ENCODE results near the gene TOMM5.
"Not testable (repeated sequence)": the region's sequence is repeated elsewhere in the genome, so short reads cannot be mapped to it uniquely, and the experiment has no call there.

Gene TOMM5

DNA sequence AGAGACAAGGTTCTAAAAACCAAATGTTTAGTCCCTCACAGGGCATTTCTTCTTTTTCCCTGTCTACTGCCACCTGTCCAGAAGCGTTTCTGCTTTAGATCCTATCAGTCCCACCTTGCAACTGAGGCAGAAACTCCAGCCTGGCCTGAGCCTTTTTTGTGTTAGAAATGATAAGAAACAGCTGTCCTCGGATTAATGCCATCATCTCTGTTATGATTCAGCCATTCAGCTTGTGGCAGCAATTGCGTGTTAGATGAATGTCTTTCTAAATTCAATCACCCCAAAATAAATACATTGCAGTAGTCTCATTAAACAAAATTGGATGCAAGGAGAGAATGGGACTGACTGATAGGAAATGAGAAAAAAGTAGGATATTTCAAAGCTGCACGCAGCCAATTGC lies 30.1 kb upstream of the TOMM5 start:
- Mint-ChIP-seq H3K36me3 (ENCODE audit: low read depth) (no peaks in the 10 kb centered on the region), H3K4me1 (ENCODE audit: low read depth) (no peaks in the 10 kb centered on the region), H3K27ac (no peak overlapping the region), H3K4me3 (no peak overlapping the region), H3K9me3 (no peaks in the 10 kb centered on the region), H3K27me3 (peaks cover 2% of the 10 kb centered on the region)
- intact Hi-C loops (cut with micrococcal nuclease) = no loop called here

DNA sequence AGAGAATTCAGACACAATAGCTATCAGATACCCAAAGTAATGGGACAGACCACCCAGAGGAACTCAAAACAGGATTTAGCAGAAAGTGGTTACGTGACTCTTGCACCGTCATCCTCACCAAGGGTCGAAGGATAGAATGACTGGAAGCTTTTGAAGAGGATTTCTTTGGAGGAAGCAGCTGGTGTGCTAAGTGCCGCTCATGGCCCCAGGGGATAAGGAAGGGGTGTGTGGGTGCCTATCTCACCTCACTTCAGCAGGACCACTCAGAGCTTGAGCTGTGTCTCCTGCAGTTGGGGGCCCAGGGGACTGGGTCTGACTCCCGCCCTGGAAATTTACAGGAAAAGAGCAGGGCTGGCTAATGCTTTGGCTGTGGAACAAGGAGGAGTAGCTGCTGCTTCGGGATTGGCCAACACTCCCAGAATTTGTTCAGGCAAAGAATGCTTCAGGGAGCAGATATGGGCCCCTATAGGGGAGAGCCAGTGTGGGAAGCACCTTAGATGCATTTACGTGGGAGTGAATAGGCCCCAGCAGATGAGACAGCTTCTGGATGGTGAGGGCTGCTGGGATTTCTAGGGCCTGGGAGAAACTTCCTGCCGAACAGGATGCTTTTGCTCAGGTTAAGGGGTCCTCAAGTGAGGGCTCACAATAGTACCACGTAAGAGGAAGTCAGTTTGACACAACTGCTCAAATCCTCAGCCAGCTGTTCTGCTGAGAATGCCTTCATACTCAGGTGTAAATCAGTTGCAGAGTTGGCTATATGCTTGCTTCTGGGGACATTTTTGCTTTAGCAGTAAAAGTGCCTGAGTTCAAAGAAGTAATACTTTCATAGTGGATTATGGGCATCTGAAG lies 29.1 kb upstream of the TOMM5 start:
- no peak overlapping the region for H3K27ac Mint-ChIP-seq
- no peak overlapping the region for H3K4me3 Mint-ChIP-seq
- intact Hi-C loops (cut with micrococcal nuclease) = no loop called here
- no peaks in the 10 kb centered on the region for H3K36me3 Mint-ChIP-seq (ENCODE audit: low read depth)
- H3K27me3 Mint-ChIP-seq = peaks cover 2% of the 10 kb centered on the region
- no peaks in the 10 kb centered on the region for H3K4me1 Mint-ChIP-seq (ENCODE audit: low read depth)
- H3K9me3 Mint-ChIP-seq = no peaks in the 10 kb centered on the region

DNA sequence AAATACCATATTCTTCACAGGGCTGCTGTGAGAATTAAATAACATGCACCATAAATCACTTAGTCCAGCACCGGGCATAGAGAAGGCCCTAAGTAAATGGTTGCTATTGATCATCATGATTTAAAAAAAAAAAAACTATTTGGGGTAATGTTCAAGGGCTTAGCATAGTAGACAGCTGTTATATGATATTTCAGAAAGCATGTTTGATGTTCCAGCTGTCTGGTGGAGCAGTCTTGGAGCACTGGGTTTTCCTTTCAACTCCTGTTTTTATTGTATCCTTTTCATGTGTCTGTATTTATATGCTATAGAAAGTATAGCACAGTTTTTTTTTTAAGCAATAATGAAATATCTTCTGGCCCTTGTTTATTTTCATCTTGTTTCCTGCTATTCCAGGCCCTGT lies 28.0 kb upstream of the TOMM5 start:
- H3K4me1 Mint-ChIP-seq (ENCODE audit: low read depth) = no peaks in the 10 kb centered on the region
- H3K27ac Mint-ChIP-seq = no peak overlapping the region
- peaks cover 2% of the 10 kb centered on the region for H3K27me3 Mint-ChIP-seq
- H3K36me3 Mint-ChIP-seq (ENCODE audit: low read depth) = no peaks in the 10 kb centered on the region
- intact Hi-C loops (cut with micrococcal nuclease) = no loop called here
- H3K4me3 Mint-ChIP-seq = no peak overlapping the region
- no peaks in the 10 kb centered on the region for H3K9me3 Mint-ChIP-seq

DNA sequence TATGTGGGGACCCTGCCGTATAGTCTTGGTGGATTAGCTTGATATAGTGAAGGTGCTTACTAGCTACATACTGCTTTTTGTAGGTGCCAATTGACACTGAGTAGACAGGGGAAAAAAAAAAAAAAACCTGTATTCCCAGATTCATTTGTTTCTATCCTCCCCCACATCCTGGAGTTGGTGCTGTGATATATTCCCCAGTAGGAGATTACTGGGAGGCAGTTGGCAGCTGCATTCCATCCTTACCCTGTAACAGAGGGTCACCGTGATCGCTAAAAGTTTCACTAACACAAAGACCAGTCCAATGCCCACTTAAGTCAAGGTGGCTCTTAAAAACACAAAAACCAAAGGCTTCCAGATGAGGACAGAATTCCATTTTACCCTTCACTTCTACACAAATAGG lies 27.4 kb upstream of the TOMM5 start:
- Mint-ChIP-seq H3K9me3 (no peaks in the 10 kb centered on the region), H3K27ac (no peak overlapping the region), H3K4me1 (ENCODE audit: low read depth) (no peaks in the 10 kb centered on the region), H3K27me3 (peaks cover 4% of the 10 kb centered on the region), H3K4me3 (no peak overlapping the region), H3K36me3 (ENCODE audit: low read depth) (no peaks in the 10 kb centered on the region)
- intact Hi-C loops (cut with micrococcal nuclease) = no loop called here

DNA sequence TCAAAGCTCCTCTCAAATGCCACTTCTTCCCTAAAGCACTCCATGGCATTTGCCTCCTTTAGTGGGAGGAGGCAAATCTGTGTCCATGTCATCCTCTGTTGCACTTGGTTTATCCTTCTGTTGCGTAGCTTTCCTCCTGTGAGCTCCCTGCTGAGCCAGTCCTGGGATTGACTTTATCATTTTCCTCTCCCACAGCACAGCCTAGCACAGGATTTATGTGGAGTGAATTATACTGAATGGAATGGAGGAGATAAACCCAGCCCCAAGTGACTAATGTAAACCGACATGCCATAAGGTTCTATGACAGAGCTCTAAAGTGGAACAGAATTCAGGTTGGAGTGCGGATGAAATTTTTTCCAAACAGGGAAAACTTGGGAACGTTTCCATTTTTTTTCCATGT lies 26.4 kb upstream of the TOMM5 start:
- Mint-ChIP-seq H3K4me1 (ENCODE audit: low read depth) (no peaks in the 10 kb centered on the region), H3K27ac (no peak overlapping the region), H3K36me3 (ENCODE audit: low read depth) (no peaks in the 10 kb centered on the region), H3K9me3 (no peaks in the 10 kb centered on the region), H3K27me3 (peaks cover 2% of the 10 kb centered on the region), H3K4me3 (no peak overlapping the region)
- intact Hi-C loops (cut with micrococcal nuclease) = no loop called here

DNA sequence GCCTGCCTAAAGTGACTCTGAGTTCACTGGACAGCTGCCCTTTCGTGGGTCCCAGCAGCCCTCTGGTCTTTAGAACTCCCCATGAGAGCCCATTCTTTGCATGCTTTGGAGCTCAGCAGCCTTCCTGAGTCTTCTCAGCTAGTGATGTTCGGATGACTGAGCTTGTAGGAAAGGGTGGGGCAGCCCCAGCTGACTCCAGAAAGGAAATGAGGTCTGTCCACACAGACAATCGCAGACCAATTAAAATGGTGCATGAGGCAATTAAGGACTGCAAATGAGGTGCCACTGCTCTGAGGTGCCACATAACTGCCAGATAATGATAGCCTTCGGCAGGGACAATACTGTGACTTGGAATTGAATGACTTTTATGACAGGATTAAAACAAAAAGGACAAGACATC lies 25.4 kb upstream of the TOMM5 start:
- H3K27me3 Mint-ChIP-seq = peaks cover 2% of the 10 kb centered on the region
- intact Hi-C loops (cut with micrococcal nuclease) = no loop called here
- no peaks in the 10 kb centered on the region for H3K36me3 Mint-ChIP-seq (ENCODE audit: low read depth)
- no peaks in the 10 kb centered on the region for H3K9me3 Mint-ChIP-seq
- H3K4me3 Mint-ChIP-seq = no peak overlapping the region
- no peaks in the 10 kb centered on the region for H3K4me1 Mint-ChIP-seq (ENCODE audit: low read depth)
- H3K27ac Mint-ChIP-seq = no peak overlapping the region

DNA sequence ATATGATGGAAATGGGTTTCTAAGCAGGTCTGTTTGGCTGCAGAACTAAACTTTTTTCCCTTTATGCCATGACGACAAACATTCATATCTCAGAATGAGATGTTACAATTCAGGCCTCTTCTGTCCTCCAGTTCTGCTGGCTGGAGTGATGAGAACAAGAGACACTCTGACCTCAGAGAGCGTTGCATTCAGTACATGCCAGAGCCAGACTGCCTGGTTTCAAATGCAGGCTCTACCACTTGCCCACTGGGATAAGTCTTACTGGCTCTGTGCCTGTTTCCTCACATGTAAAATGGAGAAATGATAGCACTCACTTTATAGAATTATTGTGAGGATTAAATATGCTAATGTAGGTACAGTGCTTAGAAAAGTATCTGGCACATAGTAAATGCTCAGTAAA lies 24.8 kb upstream of the TOMM5 start:
- intact Hi-C loops (cut with micrococcal nuclease) = no loop called here
- H3K4me1 Mint-ChIP-seq (ENCODE audit: low read depth) = no peaks in the 10 kb centered on the region
- H3K9me3 Mint-ChIP-seq = no peaks in the 10 kb centered on the region
- peaks cover 2% of the 10 kb centered on the region for H3K27me3 Mint-ChIP-seq
- H3K4me3 Mint-ChIP-seq = no peak overlapping the region
- no peak overlapping the region for H3K27ac Mint-ChIP-seq
- no peaks in the 10 kb centered on the region for H3K36me3 Mint-ChIP-seq (ENCODE audit: low read depth)

DNA sequence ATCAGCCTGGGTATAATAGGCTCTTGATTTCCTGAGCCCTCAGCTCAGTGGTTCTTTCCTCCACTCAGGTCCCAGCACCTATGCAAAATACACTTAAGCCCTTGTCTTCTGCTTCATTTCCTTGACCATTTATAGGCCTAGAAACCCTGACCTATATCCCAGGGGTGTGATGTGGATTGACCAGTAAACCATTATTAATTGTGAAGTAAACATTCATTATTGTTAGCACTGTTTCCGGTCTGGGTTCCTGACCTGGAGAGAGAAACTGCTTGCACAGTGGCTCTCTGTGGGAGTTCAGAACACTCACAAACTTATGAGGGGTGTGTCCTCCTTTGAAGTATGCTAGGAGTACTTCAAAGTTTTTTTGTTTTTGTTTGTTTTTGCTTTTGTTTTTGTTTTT lies 19.6 kb upstream of the TOMM5 start:
- Mint-ChIP-seq H3K27ac (no peak overlapping the region), H3K36me3 (ENCODE audit: low read depth) (no peaks in the 10 kb centered on the region), H3K9me3 (no peaks in the 10 kb centered on the region), H3K27me3 (peaks cover 9% of the 10 kb centered on the region), H3K4me1 (ENCODE audit: low read depth) (peaks cover 5% of the 10 kb centered on the region), H3K4me3 (no peak overlapping the region)
- intact Hi-C loops (cut with micrococcal nuclease) = no loop called here

DNA sequence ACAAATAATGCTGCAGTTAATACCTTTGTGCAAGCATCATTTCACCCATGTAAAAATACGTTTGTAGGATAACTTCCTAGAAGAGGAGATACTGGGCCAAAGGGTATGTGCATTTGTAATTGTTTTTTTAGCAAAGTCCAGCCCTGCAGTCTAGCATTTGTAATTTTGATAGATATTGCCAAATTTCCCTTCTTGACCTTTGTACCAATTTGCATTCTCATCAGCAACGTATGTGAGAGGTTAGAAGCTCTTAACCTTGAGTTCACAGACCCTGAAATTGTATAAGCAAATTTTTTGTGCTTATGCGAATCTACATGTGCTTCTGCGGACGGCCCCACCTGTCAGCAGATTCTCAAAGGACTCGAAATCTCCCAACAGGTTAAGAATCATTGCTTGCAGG lies 18.6 kb upstream of the TOMM5 start:
- Mint-ChIP-seq H3K36me3 (ENCODE audit: low read depth) (no peaks in the 10 kb centered on the region), H3K4me3 (no peak overlapping the region)
- intact Hi-C loops (cut with micrococcal nuclease) = no loop called here

DNA sequence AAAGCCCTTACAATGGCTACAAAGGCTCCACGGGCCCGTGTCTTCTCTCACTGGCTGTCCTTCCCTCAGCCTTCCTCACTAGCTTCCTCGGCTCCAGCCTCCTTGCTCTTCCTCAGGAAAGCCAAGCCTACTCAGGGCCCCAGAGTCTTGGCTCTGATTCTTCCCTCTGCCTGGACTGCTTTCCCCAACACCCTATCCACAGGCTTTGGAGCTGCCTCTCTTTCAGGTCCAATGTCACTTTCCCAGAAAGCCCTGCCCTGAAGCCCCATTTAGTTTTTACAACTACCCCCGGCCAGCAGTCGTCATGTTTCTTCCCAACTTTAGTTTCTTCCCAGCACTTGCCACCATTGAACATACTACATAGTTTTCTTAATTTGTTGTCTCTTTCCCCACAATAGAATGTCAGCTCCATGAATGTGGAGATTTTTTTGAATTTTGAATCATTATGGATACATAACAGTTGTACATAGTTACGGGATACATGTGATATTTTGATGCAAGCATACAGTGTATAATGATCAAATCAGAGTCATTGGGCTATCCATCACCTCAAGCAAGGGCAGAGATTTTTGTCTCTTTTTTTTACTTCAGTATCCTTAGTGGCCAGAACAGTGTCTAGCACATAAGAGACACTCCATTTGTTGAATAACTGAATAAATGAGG lies 17.5 kb upstream of the TOMM5 start:
- peaks cover 5% of the 10 kb centered on the region for H3K4me1 Mint-ChIP-seq (ENCODE audit: low read depth)
- no peaks in the 10 kb centered on the region for H3K9me3 Mint-ChIP-seq
- no peaks in the 10 kb centered on the region for H3K36me3 Mint-ChIP-seq (ENCODE audit: low read depth)
- intact Hi-C loops (cut with micrococcal nuclease) = no loop called here
- H3K27ac Mint-ChIP-seq = no peak overlapping the region
- no peak overlapping the region for H3K4me3 Mint-ChIP-seq
- H3K27me3 Mint-ChIP-seq = peaks cover 13% of the 10 kb centered on the region

More for the DNA sequence above, 18.6 kb upstream of the TOMM5 start:
- no peak overlapping the region for H3K27ac Mint-ChIP-seq
- peaks cover 5% of the 10 kb centered on the region for H3K4me1 Mint-ChIP-seq (ENCODE audit: low read depth)
- peaks cover 10% of the 10 kb centered on the region for H3K27me3 Mint-ChIP-seq
- no peaks in the 10 kb centered on the region for H3K9me3 Mint-ChIP-seq

DNA sequence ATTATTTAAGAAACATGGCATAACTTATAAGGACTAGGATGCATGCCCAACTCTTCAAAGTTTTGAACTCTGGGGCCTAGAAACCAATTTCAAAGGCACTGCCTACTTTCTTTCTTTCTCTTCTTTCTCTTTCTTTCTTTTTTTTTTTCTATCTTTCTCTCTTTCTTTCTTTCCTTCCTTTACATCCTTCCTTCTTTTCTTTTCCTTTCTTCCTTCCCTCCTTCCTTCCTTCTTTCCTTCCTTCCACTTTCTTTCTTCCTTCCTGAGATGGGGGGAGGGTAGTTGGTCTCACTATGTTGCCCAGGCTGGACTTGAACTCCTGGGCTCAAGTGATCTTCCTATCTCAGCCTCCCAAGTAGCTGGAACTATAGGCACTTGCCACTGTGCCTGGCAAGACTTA lies 15.9 kb upstream of the TOMM5 start:
- Mint-ChIP-seq H3K27me3 (peaks cover 16% of the 10 kb centered on the region), H3K27ac (no peak overlapping the region), H3K4me3 (no peak overlapping the region), H3K36me3 (ENCODE audit: low read depth) (no peaks in the 10 kb centered on the region), H3K4me1 (ENCODE audit: low read depth) (peaks cover 5% of the 10 kb centered on the region), H3K9me3 (no peaks in the 10 kb centered on the region)
- intact Hi-C loops (cut with micrococcal nuclease) = no loop called here

DNA sequence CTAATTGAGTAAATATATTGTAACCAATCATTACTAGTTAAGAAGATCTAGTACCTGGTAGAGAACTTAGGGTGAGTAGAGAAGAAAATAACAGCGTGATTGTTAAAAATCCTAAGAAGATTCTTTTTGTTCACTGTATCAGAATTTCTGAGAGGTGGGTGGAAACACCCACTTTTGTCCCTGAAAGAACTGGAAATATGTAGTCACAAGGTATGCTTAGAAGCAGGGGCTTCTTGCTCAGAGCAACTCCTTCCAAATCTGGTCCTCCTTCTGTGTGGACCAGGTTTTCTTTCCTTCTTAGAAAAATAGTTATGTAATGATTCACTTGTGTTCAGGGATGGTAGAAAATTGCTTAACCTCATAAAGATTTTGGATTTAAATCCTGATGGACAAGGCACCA lies 11.9 kb upstream of the TOMM5 start:
- Mint-ChIP-seq H3K27me3 (peaks cover 23% of the 10 kb centered on the region), H3K9me3 (no peaks in the 10 kb centered on the region), H3K4me1 (ENCODE audit: low read depth) (peaks cover 5% of the 10 kb centered on the region), H3K4me3 (no peak overlapping the region), H3K27ac (no peak overlapping the region), H3K36me3 (ENCODE audit: low read depth) (no peaks in the 10 kb centered on the region)
- intact Hi-C loops (cut with micrococcal nuclease) = no loop called here

DNA sequence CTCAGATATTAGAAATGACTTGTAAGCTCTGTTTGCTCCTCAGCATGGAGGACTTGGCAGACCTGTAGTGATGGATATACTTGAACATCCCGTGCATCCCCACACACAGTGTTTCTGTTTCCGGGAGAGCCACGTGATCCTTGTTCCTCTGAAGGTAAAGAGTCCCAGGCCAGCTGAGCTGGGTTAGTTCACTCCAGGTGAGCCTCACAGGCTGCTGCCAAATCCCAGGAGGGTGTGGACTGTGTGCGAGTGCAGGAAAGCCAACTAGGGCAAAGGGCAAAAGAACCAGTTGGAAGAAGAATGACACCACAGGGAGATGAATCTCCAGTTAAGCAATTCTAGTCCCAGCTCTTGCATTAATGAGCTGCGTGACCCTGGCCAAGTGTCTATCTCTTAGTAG lies 10.4 kb upstream of the TOMM5 start:
- no peaks in the 10 kb centered on the region for H3K4me1 Mint-ChIP-seq (ENCODE audit: low read depth)
- H3K27me3 Mint-ChIP-seq = peaks cover 20% of the 10 kb centered on the region
- no peaks in the 10 kb centered on the region for H3K36me3 Mint-ChIP-seq (ENCODE audit: low read depth)
- no peak overlapping the region for H3K4me3 Mint-ChIP-seq
- no peaks in the 10 kb centered on the region for H3K9me3 Mint-ChIP-seq
- H3K27ac Mint-ChIP-seq = no peak overlapping the region
- intact Hi-C loops (cut with micrococcal nuclease) = no loop called here

DNA sequence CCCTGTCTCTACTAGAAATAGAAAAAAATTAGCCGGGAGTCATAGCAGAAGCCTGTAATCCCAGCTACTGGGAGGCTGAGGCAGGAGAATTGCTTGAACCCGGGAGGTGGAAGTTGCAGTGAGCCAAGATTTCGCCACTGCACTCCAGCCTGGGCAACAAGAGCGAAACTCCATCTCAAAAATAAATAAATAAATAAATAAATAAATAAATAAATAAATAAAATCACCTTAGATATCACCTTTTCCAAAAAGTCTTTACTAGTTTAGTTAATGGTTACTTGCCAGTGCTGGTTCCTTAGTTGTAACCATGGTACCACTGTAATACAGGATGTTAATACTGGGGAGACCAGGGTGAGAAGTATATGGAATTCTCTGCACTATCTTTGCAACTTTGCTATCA lies 9.7 kb upstream of the TOMM5 start:
- not testable (repeated sequence) for H3K9me3 Mint-ChIP-seq; H3K4me1 Mint-ChIP-seq (ENCODE audit: low read depth)

DNA sequence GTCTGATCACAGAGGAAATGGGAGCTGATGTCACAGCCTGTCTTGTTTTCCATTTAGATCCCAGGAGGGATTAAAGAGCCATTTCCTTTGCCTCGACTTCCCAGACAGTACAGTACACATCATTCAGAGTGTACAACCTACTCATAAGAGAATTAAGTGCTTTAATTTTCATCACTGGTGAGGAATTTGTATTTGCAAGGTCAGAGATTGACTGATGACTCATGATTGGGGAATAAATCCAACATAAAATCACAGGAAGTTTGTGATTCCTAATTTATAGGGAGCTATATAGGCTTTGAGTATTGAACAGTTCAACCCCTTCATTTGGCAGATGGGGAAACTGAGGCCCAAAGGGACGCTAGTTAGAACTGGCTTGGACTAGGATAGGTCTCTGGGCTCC lies 4.1 kb upstream of the TOMM5 start:
- H3K9me3 Mint-ChIP-seq = no peaks in the 10 kb centered on the region
- H3K4me3 Mint-ChIP-seq = no peak overlapping the region
- peaks cover 8% of the 10 kb centered on the region for H3K4me1 Mint-ChIP-seq (ENCODE audit: low read depth)
- peaks cover 8% of the 10 kb centered on the region for H3K36me3 Mint-ChIP-seq (ENCODE audit: low read depth)
- intact Hi-C loops (cut with micrococcal nuclease) = loop anchor here (10.0 kb wide), 1 partner anchor 198 kb away; no protein-coding TSS in a partner anchor
- H3K27me3 Mint-ChIP-seq = peaks cover 15% of the 10 kb centered on the region
- no peak overlapping the region for H3K27ac Mint-ChIP-seq

More for the DNA sequence above, 9.7 kb upstream of the TOMM5 start:
- intact Hi-C loops (cut with micrococcal nuclease); H3K36me3 Mint-ChIP-seq (ENCODE audit: low read depth); H3K27ac Mint-ChIP-seq; H3K4me3 Mint-ChIP-seq: not testable (repeated sequence)
- H3K27me3 Mint-ChIP-seq = peaks cover 22% of the 10 kb centered on the region

All from dendritic cell treated with granulocyte-macrophage colony-stimulating factor and Interleukin-4, amounts not matched to agents 40 ng/mL and 50 ng/mL, for 4 days (primary cell).